NCI-H128 (cell line): ENCODE results near the gene SOD3.

ENCODE experiments used
- DNase-seq: peaks from one replicate; lab custom pipeline; 2025; ENCODE audit not compliant: unreplicated experiment; lab: John Stamatoyannopoulos, UW

SOD3 gene

DNA sequence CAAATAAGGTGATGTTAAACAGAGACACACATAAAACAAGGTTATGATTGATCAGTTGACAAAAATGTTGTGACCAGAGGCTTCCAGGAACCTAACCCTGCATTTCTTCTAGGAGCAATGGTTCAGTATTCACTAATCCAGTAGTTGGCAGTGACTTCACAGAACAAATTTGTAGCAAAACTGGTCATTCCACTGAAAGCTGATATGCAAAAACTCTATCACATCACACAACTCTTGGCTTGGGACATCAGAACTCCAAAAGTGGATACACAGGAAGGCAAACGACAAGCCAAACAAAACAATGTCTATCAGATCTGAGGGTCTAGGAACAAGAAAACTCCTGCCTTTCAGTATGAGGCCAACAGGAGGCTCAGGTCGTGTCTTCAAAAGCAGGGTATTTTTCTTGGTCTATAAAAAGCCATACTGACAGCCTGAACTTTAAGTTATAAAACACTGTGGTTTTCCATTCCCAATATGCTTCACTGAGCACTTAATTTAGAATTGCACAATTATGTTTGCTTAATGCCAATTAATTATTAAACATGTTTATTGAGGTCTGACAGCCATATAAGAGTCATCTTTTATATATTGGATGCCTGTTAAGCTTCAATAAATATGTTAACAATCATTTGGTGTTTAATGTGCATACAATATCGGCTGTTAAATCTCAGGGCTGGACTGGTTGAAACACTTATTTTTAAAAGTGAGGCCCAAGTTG is 45.6 kb downstream of the SOD3 start:
- no peak for DNase-seq

DNA sequence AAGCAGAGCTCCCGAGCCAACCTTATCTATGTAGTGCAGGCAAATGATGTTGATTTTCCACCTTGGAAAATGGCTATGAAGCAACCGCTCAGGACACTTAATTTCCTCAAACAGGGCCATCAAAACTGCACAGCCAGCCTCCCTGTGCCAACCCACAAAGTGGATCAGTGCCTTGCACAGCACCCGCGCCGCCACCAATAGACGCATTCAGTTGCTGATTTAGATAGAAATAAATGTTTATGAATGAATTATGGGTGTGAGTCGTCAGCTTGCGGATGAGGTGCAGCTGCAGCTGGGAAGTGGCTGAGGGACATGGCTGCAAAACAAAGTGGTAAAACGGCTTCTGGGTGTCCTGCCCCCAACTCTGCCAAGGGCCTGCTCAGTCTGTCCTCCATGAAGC is 47.0 kb downstream of the SOD3 start:
- DNase-seq: no peak

DNA sequence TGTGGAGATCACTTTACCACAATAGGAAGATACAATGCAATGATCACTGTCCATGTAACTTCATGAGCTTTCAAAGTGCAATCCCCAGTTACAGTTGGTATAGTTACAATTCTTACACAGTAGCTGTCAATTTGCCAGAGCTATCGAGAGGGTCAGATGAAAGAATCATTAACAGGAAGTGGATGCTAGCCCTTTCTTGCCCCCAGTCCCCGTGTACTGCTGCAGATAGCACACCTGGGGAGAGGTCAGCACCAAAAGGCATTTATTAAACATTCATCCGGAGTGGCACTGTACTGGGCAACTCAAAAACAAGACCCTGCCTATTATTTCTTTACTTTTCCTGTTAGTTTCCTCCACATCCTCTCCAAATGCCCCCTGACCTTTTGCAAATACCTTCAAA is 47.7 kb downstream of the SOD3 start:
- no peak for DNase-seq

DNA sequence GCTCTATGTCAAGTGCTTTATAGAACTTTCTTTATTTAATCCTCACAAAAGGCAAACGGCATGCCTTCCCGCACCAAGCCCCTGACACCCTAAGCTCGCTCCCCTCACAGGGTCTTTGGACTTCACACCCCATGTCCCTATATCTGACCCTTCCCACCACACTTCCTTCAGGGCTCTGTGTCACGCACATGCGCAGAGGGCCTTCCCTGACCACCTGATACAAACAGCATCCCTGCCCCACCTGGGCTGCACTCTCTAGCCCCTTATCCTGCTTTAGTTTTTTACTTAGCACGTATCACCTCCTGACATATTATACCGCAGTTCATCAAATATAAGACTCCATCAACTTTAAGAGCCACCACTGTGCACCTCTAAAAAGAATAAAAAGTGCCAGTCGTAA is 49.8 kb downstream of the SOD3 start:
- no peak for DNase-seq

DNA sequence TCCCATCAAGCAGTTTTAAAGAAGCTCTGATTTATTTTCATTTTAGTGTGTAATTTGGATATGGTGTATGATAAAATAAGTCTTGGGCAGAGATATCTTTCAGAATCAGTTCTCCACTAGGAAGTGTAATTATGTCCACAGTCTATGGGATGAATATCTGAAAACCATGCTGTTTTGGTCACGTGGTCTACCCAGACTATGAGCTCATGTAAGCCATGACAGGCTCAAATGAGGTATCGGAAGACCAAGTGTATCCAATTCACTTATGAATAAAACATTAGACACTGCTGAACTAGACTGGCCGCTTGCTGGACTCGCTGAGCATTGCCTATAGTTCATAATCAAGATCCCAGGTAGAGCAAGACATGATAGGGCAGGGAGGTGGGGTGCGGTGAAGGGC is 50.5 kb downstream of the SOD3 start:
- no peak for DNase-seq

DNA sequence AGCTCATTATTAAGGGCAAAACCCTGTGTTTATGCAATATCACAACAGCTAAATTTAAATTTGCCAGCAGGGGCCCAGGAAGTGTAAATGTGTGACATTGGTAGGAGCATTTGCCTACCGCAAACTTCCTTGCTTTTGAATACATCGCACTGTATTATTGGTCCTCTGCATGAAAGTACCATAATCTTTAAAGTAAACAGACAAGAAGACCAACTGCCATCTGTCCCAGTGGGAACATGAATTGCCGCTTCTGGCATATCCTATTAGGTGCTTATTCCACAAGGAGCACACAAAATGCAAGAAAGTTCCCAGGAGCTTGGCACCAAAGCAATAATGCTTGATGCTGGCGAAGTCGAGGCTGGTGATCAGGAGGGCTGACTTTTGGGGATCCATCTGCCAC is 51.3 kb downstream of the SOD3 start:
- DNase-seq: no peak

DNA sequence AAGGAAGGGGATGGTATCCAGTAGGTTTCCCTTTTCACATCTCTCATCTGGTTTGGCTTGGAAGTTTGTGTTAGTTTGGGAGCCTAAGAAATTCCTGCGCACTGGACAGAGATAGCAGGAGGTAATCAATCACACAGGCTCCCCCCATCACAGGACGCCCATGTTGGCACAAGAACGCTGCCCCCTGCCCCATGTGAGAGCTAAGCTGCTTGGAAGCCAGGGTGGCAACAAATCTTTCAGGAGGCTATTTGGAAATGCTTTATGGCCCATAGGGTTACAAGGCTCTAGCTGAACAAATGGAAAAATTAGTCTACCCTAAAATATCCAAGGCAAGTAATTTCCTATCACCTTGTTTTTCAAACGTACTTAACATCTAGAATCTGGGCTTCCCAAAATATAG is 54.0 kb downstream of the SOD3 start:
- no peak for DNase-seq

DNA sequence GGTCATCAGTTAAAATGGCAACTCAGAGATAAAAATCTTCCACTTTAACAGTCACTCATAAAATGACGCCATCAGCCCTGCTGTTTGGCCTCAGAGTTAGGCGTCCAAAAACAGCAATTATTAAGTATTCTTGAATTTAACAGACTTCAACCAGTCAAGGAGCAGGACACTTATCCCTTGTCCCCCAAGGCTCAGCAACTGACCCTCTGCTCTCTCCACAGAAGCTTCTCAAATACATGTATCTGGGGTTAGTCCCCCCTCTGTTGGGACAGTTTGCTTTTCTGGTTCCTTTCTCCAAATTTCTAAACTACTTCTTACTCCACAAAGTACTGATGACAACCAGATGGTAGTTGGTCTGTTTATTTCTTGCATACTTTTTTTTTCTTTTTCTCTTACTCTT is 54.4 kb downstream of the SOD3 start:
- DNase-seq: no peak
